ENCODE measurements around the gene LIMCH1.
"Not testable (repeated sequence)": the region's sequence is repeated elsewhere in the genome, so short reads cannot be mapped to it uniquely, and the experiment has no call there.

Gene LIMCH1

DNA sequence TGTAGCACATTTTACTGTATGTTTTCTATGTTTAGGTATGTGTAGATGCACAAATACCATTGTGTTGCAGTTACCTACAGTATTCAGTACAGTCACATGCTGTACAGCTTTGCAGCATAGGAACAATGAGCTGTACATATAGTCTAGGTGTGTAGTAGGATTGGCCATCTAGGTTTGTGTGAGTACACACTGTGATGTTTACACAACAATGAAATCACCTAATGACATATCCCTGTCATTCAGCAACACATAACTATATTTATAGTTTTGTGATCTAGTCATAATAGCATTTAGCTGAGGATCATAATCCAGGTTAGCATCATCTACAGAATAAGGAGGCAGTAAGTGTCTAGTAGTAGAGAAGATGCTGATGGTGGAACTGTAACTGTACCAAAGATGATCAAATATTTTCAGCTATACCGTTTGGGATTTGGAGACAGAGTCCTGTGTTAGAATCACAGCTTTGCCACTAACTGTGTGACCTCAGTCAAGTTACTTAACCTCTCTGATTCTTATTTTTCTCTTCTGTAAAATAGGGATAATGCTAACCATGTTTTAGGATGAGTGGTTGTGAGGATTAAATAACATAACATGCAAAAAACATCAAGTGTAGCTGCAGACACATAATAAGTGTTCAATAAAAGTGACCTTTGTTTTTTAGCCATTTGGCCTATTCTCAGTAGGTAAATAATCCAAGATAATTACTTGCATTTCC is 73.3 kb downstream of the LIMCH1 start:
- no peak for DNase-seq (ENCODE audit: low read depth)

DNA sequence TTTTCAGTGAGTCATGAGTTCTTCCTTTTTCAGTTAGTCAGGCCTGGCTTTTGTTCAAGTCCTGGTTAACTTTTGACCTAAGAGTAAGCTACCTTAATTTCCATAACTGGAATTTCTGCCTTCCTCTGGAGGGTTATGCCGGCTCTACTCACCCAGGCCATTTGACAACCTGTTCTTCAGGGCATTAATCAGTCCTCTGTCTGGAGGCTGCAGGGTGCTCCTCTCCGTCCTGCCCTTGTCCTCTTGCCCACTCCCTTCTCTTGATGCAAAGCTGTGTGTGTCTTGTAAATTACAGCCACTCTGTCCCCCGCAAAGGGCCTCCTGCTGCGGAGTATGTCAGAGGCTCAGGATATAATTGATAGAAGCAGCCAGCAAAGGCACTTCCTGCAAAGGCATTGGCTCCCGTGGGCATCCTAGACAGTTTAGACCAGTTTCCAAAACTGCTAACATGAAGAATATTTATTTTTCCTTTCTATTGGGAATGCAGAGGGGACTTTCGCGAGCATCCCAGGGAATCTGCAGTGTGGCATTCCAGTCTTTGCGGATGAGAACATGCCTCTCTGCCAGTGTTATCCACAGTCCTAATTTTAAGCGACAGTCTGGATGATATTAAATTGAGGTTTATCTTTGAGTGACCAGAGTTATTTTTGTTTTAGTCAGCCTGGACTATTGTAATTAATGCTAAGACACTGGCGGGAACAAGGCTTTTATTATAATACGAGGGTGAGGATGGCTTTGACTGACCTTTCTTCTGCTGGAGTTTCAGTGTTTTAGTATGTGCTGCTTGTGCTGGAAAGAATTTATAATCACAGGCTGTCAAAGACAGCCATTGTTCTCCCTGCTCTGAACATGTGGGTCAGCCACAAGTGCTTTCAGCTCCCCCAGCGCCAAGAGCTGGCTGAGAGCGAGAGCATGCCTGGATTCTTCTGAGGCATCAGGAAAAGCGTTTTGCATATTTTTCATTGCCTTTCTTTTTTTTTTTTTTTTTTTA is 74.2 kb downstream of the LIMCH1 start:
- DNase-seq (ENCODE audit: low read depth): no peak

DNA sequence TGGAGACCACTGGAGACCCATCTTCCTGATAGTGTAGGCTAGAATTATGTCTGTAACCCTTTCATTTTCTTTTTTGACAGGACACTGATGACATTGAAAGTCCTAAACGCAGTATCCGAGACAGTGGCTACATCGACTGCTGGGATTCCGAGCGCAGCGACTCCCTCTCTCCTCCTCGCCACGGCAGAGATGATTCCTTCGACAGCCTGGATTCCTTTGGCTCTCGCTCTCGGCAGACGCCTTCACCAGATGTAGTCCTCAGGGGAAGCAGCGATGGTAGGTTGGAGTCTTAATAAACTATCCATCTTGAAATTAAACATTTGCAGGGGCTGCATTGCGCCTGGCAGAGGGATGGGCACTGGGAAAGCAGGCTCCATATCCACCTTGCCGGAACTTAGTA is 75.4 kb downstream of the LIMCH1 start:
- no peak for DNase-seq (ENCODE audit: low read depth)

DNA sequence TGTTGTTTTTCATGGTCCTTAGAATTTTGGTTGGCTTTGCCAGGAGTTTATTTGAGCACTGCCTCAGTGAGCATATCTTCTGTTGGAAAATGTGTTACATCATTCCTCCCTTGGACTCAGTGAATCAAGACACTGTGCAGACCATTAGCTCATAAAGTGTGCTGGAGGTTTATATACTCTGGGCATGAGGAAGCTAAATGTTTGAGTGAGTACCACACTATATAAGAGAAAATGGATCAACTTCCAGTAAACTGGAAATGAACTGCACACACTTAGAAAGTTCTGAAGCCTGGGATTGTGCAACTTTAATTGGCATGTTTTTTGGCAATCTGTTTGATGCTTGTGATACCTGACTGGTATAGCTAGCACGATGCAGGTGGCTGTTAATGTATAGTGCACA is 75.9 kb downstream of the LIMCH1 start:
- no peak for DNase-seq (ENCODE audit: low read depth)

DNA sequence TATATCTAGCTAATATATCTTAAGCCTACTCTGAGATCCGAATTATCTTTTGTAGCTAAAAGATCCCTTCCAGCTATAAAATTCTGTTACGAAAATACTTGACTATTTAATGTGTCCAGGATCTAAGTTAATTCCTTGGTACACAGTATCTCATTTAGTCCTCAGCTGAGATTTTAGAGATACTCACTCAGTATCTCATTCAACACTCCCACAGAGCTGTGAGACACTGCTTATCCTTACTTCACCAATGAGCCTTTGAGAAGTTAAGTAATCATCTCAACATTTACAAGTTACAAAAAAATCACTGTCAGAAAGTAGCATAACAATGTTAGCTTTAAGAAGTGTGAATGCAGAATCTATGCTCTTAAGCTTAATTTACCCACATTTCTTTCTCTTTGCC is 76.6 kb downstream of the LIMCH1 start:
- no peak for DNase-seq (ENCODE audit: low read depth)

DNA sequence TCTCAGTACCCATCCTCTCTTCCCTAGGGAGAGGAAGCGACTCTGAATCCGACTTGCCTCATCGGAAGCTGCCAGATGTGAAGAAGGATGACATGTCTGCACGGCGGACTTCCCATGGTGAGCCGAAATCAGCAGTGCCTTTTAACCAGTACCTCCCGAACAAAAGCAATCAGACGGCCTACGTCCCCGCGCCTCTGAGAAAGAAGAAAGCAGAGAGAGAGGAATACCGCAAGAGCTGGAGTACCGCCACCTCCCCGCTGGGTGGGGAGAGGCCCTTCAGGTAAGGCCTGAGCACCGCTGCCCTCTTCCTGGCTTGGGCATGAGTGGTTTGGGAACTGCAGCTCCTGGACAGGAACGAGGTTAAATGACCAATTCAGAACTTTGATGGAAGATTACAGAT is 81.2 kb downstream of the LIMCH1 start:
- no peak for DNase-seq (ENCODE audit: low read depth)

DNA sequence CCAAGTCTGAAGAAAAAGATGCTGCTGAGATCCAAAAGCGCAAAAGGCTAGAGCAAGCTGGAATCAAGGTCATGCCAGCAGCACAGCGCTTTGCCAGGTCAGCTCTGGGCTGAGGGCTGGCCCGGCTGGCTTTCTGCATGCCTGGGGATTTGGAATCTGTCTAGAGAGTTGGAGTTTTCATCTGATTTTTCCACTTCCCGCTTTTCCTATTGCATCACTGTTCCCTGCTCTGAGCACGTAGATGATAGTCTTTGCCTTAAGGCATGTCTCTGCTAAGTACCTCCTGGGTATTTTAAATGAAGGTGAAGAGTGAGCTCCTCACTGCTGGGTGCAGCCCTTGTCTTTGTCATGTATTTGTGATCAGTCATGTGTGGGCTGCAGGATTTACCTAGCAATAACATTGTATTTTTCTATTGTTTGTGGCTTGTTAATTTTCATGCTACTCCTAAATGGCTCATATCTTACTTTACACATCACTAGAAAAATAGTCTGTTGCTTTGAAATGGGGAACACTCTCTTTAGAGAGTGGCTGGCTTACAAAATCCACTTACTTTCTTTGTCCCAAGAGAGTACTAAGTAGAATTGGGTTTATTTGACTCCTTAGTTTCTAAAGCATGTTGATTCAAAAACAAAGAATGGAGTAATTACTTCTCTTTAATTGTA is 82.8 kb downstream of the LIMCH1 start:
- DNase-seq (ENCODE audit: low read depth): no peak

DNA sequence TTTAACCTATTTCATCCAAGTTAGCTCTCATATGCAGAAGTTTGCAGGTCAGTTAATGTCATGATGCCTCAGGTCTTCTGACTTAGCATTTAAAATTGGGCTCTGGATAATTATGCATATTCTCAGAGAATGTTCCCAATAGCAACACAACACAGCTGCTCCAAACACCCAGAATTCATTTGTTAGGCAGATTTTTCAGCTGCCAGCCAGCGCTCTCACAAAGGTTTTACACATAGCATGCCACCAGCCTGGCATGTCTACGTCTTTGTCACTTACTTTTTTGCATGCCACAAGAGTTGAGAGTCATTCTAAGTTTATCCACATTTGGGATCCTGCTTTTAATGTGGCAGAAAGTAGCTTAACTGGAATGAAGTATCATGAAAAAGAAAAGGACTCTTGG is 84.8 kb downstream of the LIMCH1 start:
- no peak for DNase-seq (ENCODE audit: low read depth)

DNA sequence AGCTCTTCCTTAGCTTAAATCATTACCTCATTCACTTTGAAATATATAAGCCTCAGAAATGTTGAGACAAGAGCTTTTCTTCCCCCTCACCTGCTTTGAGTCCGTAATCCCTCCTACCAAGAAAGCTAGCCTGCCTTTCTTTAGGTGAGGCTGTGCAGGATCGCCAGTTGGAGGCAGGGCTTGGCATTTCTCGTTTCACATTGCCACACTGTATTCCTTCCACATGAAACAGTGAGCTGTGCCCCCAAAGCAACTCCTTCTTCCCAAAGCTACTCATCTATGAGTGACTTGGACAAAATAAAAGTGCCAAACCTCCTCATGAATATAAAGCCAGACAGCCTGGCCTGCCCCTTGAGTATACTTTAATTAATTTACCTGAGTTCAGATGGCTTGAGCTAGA is 86.8 kb downstream of the LIMCH1 start:
- no peak for DNase-seq (ENCODE audit: low read depth)

DNA sequence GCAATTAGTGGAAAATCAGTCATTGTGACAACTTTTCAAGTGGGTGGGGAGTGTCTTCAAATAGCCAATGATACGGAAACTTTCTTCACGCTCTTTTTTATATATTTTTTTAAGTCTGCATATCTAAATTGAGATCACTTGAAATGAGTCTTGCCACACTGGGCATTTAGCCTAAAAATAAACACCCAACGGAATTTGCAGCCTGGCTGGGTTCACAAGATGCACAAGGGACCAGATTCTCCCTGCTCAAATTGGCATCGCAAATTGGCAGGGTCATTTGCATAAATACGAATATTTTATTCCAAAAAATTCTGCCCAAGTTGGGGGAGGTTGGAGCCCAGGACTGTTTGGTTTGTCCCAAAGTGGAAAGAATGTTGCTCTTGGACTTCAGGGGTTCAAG is 87.6 kb downstream of the LIMCH1 start:
- DNase-seq (ENCODE audit: low read depth): no peak

DNA sequence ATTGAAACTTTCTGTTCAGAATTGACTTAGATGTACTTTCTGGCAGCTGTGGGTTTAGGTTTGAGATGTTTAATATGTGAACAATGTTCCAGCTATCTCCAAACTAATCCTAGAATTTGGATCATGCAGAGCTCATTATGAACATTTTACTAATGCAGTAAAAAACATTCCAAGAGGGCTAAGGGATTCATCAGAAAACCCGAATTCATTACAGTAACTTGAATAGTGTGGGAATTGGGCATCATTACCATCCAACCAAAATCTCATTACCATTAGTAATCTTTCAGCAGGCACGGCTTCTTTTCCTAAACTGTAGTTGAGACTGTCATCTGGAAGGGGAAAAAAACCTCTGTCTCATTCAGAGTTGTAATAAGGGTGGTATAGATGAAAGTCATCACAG is 91.0 kb downstream of the LIMCH1 start:
- no peak for DNase-seq (ENCODE audit: low read depth)

DNA sequence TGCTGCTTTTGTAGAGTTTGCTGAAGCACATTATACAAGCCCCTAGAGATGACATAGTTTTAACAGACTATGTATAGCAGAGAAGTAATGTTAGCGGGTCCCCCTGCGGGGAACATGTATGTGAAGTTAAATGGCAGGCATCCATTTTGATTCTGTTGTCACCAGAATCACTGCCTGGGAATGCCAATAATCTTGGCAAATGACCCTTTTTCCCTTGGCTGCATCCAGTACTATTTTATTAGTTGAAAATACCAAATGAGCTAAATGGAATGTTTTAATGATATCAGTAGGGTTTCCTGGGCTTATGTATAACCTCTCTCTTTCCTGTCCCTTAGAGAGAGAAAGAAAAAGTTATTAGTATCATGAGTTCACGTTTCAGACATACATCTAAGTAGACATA is 93.6 kb downstream of the LIMCH1 start:
- DNase-seq (ENCODE audit: low read depth): no peak

DNA sequence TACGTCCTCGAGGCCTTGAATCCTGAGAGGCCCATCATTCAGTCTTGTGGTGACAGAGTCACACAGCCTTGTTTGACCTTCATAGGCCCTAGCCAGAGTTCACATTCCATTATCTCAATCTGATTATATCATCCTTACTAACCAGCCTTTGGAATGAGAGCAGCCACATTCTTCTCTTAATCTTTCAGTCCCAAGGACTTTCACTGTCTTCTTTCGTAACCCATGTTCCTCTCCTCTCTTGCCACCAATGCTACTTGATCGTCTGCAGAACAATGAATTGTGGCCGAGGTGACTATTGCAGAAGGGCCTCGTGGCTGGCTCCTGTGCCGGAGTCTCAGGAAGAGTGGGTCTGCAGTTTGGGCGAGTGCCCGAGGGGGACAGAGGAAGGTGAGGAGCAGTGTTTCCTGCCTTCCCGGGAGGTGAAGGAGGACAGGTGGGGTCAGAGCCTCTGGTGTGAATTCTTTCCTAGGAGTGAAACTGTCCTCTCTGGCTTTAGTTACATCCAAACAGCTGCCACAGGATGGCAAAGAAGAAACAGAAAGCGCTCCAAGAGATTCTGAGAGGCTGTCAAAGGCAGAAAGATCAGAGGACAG is 94.6 kb downstream of the LIMCH1 start:
- no peak for DNase-seq (ENCODE audit: low read depth)

DNA sequence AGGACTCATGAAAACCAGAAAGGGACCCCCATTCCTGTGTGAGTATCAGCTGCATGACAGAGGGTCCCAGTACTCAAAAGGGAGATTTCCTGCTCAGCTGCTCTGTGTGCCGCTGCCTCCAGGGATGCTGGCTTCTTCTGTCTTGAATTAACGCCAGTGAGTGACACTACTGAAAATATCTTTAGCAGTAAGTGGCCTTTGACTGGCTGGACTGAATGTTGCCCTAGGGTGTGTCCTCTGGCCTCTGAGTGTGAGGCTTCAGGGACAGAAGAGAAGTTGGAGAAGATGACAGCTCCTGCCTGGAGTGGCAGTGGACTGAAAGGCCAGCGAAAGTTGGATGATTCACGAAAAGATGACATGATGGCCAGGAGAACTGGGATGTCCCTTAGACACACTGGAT is 95.4 kb downstream of the LIMCH1 start:
- no peak for DNase-seq (ENCODE audit: low read depth)

DNA sequence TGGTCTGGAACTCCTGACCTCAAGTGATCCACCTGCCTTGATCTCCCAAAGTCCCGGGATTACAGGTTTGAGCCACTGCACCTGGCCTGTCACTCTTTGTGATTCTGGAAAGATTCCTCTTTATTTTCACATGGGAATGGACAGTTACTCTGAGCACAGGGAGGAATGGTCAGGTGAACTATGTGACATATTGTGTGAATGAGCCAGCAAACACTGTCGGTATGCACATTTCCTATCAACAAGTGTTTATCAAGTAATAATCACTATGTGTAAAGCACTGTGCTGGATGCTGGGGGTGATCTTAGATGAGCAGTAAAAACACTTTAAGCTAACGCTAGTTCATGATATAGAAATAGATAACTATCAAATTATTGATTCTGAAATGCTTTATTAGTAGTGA is 97.5 kb downstream of the LIMCH1 start:
- no peak for DNase-seq (ENCODE audit: low read depth)

DNA sequence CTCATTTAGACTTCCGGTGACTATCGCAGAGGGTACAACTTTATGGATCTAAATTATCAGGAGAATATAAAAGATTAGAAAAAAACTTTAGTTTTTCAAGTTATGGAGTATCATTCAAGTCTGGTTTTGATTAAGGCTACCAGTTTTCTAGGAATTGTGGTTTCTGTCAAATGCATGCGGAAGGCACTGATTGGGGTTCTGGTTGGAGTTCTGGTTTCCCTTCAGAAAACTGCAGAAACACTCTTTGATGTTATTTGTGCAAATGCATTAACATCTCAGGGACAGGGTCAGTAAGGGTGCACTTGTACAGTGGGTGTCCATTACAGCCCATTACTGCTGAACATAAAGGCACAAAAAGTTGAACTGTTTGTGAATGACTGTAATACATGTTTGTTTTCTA is 100.2 kb downstream of the LIMCH1 start:
- DNase-seq (ENCODE audit: low read depth): no peak

DNA sequence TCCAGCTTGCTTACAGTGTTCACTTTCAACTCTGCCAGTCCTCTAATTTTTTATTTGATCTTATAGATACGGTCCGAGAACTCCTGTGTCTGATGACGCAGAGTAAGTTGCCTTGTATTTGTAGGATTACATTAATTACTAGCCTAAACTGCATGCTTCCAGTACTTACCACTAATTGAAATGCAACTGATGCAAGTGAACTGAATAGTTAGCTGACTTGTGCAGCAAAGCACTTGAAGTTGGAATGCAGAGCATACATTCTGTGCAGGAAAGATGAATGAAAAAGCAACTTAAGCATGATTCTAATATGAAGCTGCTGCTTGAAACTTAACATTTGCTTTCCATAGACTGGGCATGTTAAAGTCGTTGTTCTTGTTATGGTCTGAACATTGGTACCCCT is 100.9 kb downstream of the LIMCH1 start:
- DNase-seq (ENCODE audit: low read depth): no peak

DNA sequence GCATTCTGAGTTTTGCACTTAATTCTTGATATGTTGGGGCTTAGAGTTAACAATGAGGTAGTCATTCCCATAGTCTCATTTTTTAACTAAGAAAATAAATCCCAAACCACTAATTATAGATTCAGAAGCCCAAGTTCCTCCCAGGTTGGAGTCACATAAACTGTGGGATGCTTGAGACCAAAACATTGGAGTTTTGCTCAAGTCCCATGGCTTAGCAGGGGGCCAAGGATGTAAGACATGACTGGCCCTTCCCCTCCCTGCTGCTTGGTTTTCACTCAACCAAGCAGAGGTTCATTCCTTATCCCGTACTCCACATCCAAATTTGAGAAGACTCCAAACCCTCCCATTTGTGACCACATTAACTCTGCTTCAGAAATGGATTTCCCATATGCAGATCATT is 101.3 kb downstream of the LIMCH1 start:
- no peak for DNase-seq (ENCODE audit: low read depth)

DNA sequence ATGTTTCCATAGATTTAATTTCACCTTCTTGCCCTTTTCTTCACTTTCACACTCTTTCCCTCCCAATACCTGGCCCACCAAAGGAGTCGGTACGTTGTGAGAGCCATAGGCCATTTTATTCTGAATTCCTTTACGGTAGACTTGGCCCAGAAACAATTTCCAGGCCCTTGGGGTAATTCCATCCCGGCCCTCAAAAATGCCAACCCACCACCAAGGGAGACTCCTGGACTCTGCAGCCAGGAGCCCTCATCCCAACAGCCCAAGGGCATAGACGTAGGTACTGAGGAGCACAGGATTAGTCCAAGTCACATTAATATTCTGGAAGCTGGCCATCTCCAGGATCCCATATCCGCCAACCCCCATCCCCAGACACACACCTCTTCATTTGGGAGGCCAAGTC is 102.9 kb downstream of the LIMCH1 start:
- DNase-seq (ENCODE audit: low read depth): no peak

DNA sequence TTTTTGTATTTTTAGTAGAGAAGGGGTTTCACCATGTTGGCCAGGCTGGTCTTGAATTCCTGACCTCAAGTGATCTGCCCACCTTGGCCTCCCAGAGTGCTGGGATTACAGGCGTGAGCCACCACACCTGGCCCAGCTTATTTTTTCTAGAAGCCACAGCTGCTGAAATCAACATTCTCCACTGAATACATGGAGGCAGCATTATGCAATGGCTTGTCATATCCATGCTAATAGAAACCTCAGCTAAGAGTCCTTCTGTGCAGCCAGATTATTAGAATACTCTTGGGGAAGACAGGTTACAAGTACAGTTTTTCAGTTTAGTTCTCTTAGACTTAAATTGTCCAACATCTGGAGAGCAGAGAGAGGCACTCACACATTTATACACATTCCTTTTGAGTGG is 104.8 kb downstream of the LIMCH1 start:
- DNase-seq (ENCODE audit: low read depth): not testable (repeated sequence)

DNA sequence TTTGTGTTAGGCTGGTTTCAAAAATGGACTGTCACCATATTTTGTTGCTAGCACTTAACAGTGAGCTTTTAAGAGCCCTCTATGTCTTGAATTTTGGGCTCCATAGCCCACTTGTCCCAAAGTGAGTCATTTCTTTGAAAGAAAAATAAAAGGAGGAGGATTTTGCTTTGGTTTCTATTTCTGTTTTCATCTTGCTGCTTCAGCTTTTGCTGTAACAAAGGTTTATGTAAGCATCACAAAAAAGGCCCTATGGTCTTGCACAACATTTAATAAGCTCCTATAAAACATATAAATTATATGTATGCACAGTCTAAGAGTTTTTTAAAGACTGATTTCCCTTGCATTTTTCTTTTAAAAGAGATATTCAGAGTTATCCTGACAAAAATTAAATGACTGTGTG is 105.4 kb downstream of the LIMCH1 start:
- DNase-seq (ENCODE audit: low read depth): no peak

DNA sequence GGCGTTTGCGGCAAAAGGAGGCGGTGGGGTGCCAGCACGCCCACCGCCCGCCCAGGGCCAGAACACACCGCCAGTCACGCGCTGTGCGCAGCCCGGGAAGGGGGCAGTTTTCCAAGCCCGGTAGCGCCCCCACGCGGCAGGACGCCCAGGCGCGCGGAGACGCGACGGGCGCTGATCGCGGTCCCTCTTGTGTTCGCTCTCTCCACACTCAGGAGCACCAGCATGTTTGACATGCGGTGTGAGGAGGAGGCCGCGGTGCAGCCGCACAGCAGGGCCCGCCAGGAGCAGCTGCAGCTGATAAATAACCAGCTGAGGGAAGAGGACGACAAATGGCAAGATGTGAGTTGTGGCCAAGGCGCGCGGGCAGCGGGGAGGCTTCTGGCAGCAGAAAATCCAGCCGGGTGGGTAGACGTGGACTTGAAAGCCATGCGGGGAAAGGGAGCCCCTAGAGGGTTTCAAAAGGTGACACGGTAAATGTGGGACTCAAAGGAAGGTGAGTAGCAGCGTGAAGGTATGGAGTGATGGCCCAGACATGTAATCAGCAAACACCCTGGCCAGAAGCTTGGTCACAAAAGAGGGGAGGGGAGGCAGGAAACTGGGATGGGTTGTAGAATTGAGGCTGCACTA is 106.4 kb downstream of the LIMCH1 start:
- no peak for DNase-seq (ENCODE audit: low read depth)
